ENCODE data around the gene PROX1. TPM values are rescaled to one million over a fixed set of nuclear protein-coding genes. Genes with fewer than 3 reads are reported as not detected.

The PROX1 gene
- total RNA-seq, 1 donor from 2014 or later = 4.8 TPM

GRCh38 chr1:214075305-214075998 is 87.7 kb downstream of the PROX1 start:
- Mint-ChIP-seq H3K9me3 (ENCODE audit: unreplicated experiment) (no peaks in the 10 kb centered on the region), H3K4me1 (ENCODE audit: low read depth, unreplicated experiment) (peaks cover 8% of the 10 kb centered on the region), H3K4me3 (ENCODE audit: unreplicated experiment) (no peak overlapping the region), H3K27me3 (ENCODE audit: low read depth, unreplicated experiment) (peaks cover 21% of the 10 kb centered on the region), H3K27ac (ENCODE audit: unreplicated experiment) (no peak overlapping the region), H3K36me3 (ENCODE audit: low read depth, unreplicated experiment) (no peaks in the 10 kb centered on the region)
- H3K27me3 ChIP-seq (ENCODE audit: insufficient read depth, low read length) = no peaks in the 10 kb centered on the region
- no peak for TF ChIP-seq CTCF (IDR thresholded peaks at IDR 0.05; ENCODE audit: insufficient read depth, low read depth, low read length)
- no peak for TF ChIP-seq EZH2 (IDR thresholded peaks at IDR 0.05; ENCODE audit: insufficient read depth, low read length)
- H3K4me2 ChIP-seq (ENCODE audit: low read length) = no peak overlapping the region
- no peaks in the 10 kb centered on the region for H3K79me2 ChIP-seq (ENCODE audit: insufficient read depth, low read length)
- no peaks in the 10 kb centered on the region for H4K20me1 ChIP-seq (ENCODE audit: insufficient read depth, low read length)
- DNase-seq (ENCODE audit: low read depth) (no peak), FAIRE-seq (no peak)
- no peak overlapping the region for H3K9ac ChIP-seq (ENCODE audit: low read length)
- H3K4me1 ChIP-seq (ENCODE audit: insufficient read depth, low read length) = no peaks in the 10 kb centered on the region
- no peaks in the 10 kb centered on the region for H3K36me3 ChIP-seq (ENCODE audit: insufficient read depth, low read length)
- no peaks in the 10 kb centered on the region for H3K9me3 ChIP-seq (ENCODE audit: insufficient read depth, low read depth, low read length)
- H3K27ac ChIP-seq (ENCODE audit: low read depth, low read length) = no peak overlapping the region
- H3K4me3 ChIP-seq (ENCODE audit: insufficient read depth, low read depth, low read length) = no peak overlapping the region
- no peak overlapping the region for H2AFZ ChIP-seq (ENCODE audit: low read depth, low read length)

- Histone ChIP-seq H3K27ac (ENCODE audit: low read depth, low read length) (no peak overlapping the region), H4K20me1 (ENCODE audit: insufficient read depth, low read length) (no peaks in the 10 kb centered on the region), H3K36me3 (ENCODE audit: insufficient read depth, low read length) (no peaks in the 10 kb centered on the region), H3K9ac (ENCODE audit: low read length) (no peak overlapping the region), H2AFZ (ENCODE audit: low read depth, low read length) (no peak overlapping the region), H3K4me1 (ENCODE audit: insufficient read depth, low read length) (no peaks in the 10 kb centered on the region), H3K79me2 (ENCODE audit: insufficient read depth, low read length) (no peaks in the 10 kb centered on the region), H3K4me3 (ENCODE audit: insufficient read depth, low read depth, low read length) (no peak overlapping the region), H3K4me2 (ENCODE audit: low read length) (no peak overlapping the region), H3K27me3 (ENCODE audit: insufficient read depth, low read length) (no peaks in the 10 kb centered on the region), H3K9me3 (ENCODE audit: insufficient read depth, low read depth, low read length) (no peaks in the 10 kb centered on the region)
- Mint-ChIP-seq H3K36me3 (ENCODE audit: low read depth, unreplicated experiment) (no peaks in the 10 kb centered on the region), H3K4me1 (ENCODE audit: low read depth, unreplicated experiment) (peaks cover 7% of the 10 kb centered on the region), H3K27ac (ENCODE audit: unreplicated experiment) (no peak overlapping the region), H3K27me3 (ENCODE audit: low read depth, unreplicated experiment) (peaks cover 21% of the 10 kb centered on the region), H3K4me3 (ENCODE audit: unreplicated experiment) (no peak overlapping the region), H3K9me3 (ENCODE audit: unreplicated experiment) (no peaks in the 10 kb centered on the region)
- TF ChIP-seq EZH2 (IDR thresholded peaks at IDR 0.05; ENCODE audit: insufficient read depth, low read length) (no peak), CTCF (IDR thresholded peaks at IDR 0.05; ENCODE audit: insufficient read depth, low read depth, low read length) (no peak)
- FAIRE-seq = no peak
- no peak for DNase-seq (ENCODE audit: low read depth)
These were observed 88.4 kb downstream of the PROX1 start for GRCh38 chr1:214075999-214076707.

- Mint-ChIP-seq H3K27me3 (ENCODE audit: low read depth, unreplicated experiment) (peaks cover 18% of the 10 kb centered on the region), H3K36me3 (ENCODE audit: low read depth, unreplicated experiment) (no peaks in the 10 kb centered on the region), H3K27ac (ENCODE audit: unreplicated experiment) (no peak overlapping the region), H3K9me3 (ENCODE audit: unreplicated experiment) (no peaks in the 10 kb centered on the region), H3K4me1 (ENCODE audit: low read depth, unreplicated experiment) (peaks cover 2% of the 10 kb centered on the region), H3K4me3 (ENCODE audit: unreplicated experiment) (no peak overlapping the region)
- no peaks in the 10 kb centered on the region for H3K79me2 ChIP-seq (ENCODE audit: insufficient read depth, low read length)
- no peak overlapping the region for H3K9ac ChIP-seq (ENCODE audit: low read length)
- no peak overlapping the region for H2AFZ ChIP-seq (ENCODE audit: low read depth, low read length)
- no peaks in the 10 kb centered on the region for H4K20me1 ChIP-seq (ENCODE audit: insufficient read depth, low read length)
- no peak overlapping the region for H3K4me2 ChIP-seq (ENCODE audit: low read length)
- H3K27me3 ChIP-seq (ENCODE audit: insufficient read depth, low read length) = no peaks in the 10 kb centered on the region
- H3K4me1 ChIP-seq (ENCODE audit: insufficient read depth, low read length) = no peaks in the 10 kb centered on the region
- no peak for DNase-seq (ENCODE audit: low read depth)
- H3K36me3 ChIP-seq (ENCODE audit: insufficient read depth, low read length) = no peaks in the 10 kb centered on the region
- TF ChIP-seq CTCF (IDR thresholded peaks at IDR 0.05; ENCODE audit: insufficient read depth, low read depth, low read length) (no peak), EZH2 (IDR thresholded peaks at IDR 0.05; ENCODE audit: insufficient read depth, low read length) (no peak)
- H3K4me3 ChIP-seq (ENCODE audit: insufficient read depth, low read depth, low read length) = no peak overlapping the region
- H3K9me3 ChIP-seq (ENCODE audit: insufficient read depth, low read depth, low read length) = no peaks in the 10 kb centered on the region
- no peak overlapping the region for H3K27ac ChIP-seq (ENCODE audit: low read depth, low read length)
- no peak for FAIRE-seq
These were observed 88.9 kb downstream of the PROX1 start for GRCh38 chr1:214076708-214077065.
